PC-9 (cell line): Measurements from ENCODE around the gene DBH. TPM values are rescaled to one million over a fixed set of nuclear protein-coding genes. Genes with fewer than 3 reads are reported as not detected.

ENCODE experiments used
- BruUV-seq: library from RNA; stranded (reverse); fragments of 400-500 nt; replicated peaks from 2 replicates; lab custom pipeline; 2021; lab: Mats Ljungman, UMichigan
- CTCF ChIA-PET: fragments of 300-600 bp; sonication (Branson Sonifier 250); formaldehyde crosslinking; loops from one replicate; lab custom pipeline; 2022; ENCODE audit warnings: antibody characterized with exemption; lab: Charles Lee
- POLR2A ChIA-PET: fragments of 300-600 bp; sonication (Branson Sonifier 250); formaldehyde crosslinking; loops from one replicate; lab custom pipeline; 2022; ENCODE audit warnings: antibody characterized with exemption; ENCODE audit not compliant: unreplicated experiment; lab: Charles Lee
- DNase-seq, 2 experiments: peaks; one replicate each; pipeline versions ENCODE4 v3.0.0 to v3.0.0-alpha.2; 2015 to 2022; ENCODE audit warnings: mixed read lengths in 1 of 2
- H2AFZ ChIP-seq: fragments of 200-600 bp; sonication (generic); 2 replicates; pipeline ENCODE4 v1.8.1; 2017; ENCODE audit warnings: antibody characterized with exemption
- H3F3A ChIP-seq: fragments of 200-600 bp; sonication (generic); 2 replicates; pipeline ENCODE4 v1.8.1; 2017; ENCODE audit warnings: antibody characterized with exemption, mild to moderate bottlenecking, low read depth; ENCODE audit not compliant: insufficient read depth
- H3K27ac ChIP-seq: fragments of 200-600 bp; sonication (generic); 2 replicates; pipeline ENCODE4 v1.6.1; 2016; ENCODE audit warnings: mixed run types
- H3K27me3 ChIP-seq: fragments of 200-600 bp; sonication (generic); 2 replicates; pipeline ENCODE4 v1.6.1; 2016; ENCODE audit warnings: low read depth, mixed run types; ENCODE audit not compliant: insufficient read depth
- H3K36me3 ChIP-seq: fragments of 200-600 bp; sonication (generic); 2 replicates; pipeline ENCODE4 v1.6.1; 2016; ENCODE audit warnings: low read depth, mixed run types
- H3K4me1 ChIP-seq: fragments of 200-600 bp; sonication (generic); replicated peaks from 2 replicates; pipeline ENCODE4 v1.6.1; 2016; ENCODE audit warnings: mixed run types; ENCODE audit not compliant: insufficient read depth
- H3K4me2 ChIP-seq: fragments of 200-600 bp; sonication (generic); 2 replicates; pipeline ENCODE4 v1.6.1; 2017; ENCODE audit warnings: mixed run types
- H3K4me3 ChIP-seq: fragments of 200-600 bp; sonication (generic); 2 replicates; pipeline ENCODE4 v1.6.1; 2016; ENCODE audit warnings: mixed run types
- H3K79me2 ChIP-seq: fragments of 200-600 bp; sonication (generic); 2 replicates; pipeline ENCODE4 v1.6.1; 2017; ENCODE audit warnings: low read depth, mixed run types
- H3K9me2 ChIP-seq: fragments of 200-600 bp; sonication (generic); 2 replicates; pipeline ENCODE4 v1.8.1; 2017; ENCODE audit warnings: mild to moderate bottlenecking; ENCODE audit not compliant: insufficient read depth
- H3K9me3 ChIP-seq: fragments of 200-600 bp; sonication (generic); 2 replicates; pipeline ENCODE4 v1.8.1; 2016; ENCODE audit warnings: low read depth; ENCODE audit not compliant: insufficient read depth
- H4K20me1 ChIP-seq: fragments of 200-600 bp; sonication (generic); 2 replicates; pipeline ENCODE4 v1.8.1; 2017; ENCODE audit not compliant: insufficient read depth
- EZH2 ChIP-seq: fragments of 200-600 bp; sonication (generic); IDR thresholded peaks from 2 replicates; pipeline ENCODE4 v1.8.0; 2017; ENCODE audit warnings: antibody characterized with exemption, low read depth
- intact Hi-C: fragments of 100-400 bp; cut with micrococcal nuclease; formaldehyde crosslinking; loops from one replicate; pipeline ENCODE4 v1.10.0; 2022; ENCODE audit not compliant: unreplicated experiment
- total RNA-seq: library from RNA; stranded (reverse); gene quantifications from 2 replicates; pipeline ENCODE4 v1.2.3, GENCODE V29; 2021
- TF ChIP-seq, protein P1 (sequence below): fragments of 200-600 bp; sonication (generic); conservative IDR thresholded peaks from 2 replicates; pipeline ENCODE4 v1.6.1; 2017; ENCODE audit warnings: mixed run types, antibody characterized with exemption, mild to moderate bottlenecking, moderate library complexity

DBH gene
- total RNA-seq, 1 experiment from 2014 or later: not detected

DNA sequence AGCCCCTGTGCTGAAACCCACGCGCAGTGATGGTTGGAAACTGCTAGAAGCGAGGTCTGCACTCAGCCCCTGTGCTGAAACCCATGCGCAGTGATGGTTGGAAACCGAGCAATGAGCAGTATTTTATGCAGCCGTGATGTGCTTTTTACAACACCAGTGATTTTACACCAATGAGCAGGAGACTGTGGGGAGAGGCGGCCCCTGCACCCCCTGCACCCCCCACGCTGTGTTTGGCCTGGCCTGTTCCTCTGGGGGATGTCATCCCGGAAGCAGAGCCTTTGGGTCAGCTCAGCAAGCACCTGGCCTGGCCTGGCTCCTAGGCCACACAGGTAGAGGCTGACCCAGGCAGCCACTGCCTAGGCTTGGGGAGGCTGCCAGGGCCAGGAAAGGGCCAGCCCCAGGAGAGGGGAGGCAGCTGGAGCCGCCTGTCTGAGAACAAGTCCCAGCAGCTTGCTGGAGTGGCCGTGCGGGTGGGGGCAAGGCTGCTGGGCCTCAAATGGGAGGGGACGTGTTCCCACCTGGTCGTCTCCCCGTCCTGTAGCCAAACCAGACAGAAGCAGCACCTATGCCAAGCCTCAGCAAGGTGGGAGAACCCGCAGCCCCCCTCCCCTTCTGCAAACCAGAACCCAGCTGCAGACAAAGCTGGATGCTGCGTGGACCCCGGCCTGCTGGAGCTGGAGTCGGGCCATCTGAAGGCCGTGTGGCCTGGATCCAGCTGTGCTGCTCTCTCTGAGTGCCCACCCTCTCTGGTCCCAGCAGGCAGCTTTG lies 46.8 kb downstream of the DBH start:
- Histone ChIP-seq H4K20me1 (no peaks in the 10 kb centered on the region), H3F3A (no peaks in the 10 kb centered on the region), H3K27ac (no peak overlapping the region), H3K36me3 (no peaks in the 10 kb centered on the region), H3K9me3 (no peaks in the 10 kb centered on the region), H3K4me3 (no peak overlapping the region), H3K4me1 (no peaks in the 10 kb centered on the region), H3K9me2 (no peaks in the 10 kb centered on the region), H2AFZ (no peak overlapping the region), H3K79me2 (no peaks in the 10 kb centered on the region), H3K4me2 (no peak overlapping the region), H3K27me3 (peaks cover 93% of the 10 kb centered on the region)
- TF ChIP-seq, protein P1, sequence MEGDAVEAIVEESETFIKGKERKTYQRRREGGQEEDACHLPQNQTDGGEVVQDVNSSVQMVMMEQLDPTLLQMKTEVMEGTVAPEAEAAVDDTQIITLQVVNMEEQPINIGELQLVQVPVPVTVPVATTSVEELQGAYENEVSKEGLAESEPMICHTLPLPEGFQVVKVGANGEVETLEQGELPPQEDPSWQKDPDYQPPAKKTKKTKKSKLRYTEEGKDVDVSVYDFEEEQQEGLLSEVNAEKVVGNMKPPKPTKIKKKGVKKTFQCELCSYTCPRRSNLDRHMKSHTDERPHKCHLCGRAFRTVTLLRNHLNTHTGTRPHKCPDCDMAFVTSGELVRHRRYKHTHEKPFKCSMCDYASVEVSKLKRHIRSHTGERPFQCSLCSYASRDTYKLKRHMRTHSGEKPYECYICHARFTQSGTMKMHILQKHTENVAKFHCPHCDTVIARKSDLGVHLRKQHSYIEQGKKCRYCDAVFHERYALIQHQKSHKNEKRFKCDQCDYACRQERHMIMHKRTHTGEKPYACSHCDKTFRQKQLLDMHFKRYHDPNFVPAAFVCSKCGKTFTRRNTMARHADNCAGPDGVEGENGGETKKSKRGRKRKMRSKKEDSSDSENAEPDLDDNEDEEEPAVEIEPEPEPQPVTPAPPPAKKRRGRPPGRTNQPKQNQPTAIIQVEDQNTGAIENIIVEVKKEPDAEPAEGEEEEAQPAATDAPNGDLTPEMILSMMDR: no peak
- TF ChIP-seq EZH2: no peak
- intact Hi-C loops: no loop called here
- ChIA-PET POLR2A (no interaction called here), CTCF (interaction anchor here (0.7 kb wide), 1 partner anchor 249 kb away, joined by 5 read pairs; no protein-coding TSS in a partner anchor)
- BruUV-seq: no TSS peak
- DNase-seq: no peak

- H3K9me2 ChIP-seq: no peaks in the 10 kb centered on the region
- no peaks in the 10 kb centered on the region for H3K79me2 ChIP-seq
- no peak for DNase-seq
- no peak overlapping the region for H3K4me3 ChIP-seq
- H4K20me1 ChIP-seq: no peaks in the 10 kb centered on the region
- no peak overlapping the region for H3K4me2 ChIP-seq
- no peak overlapping the region for H2AFZ ChIP-seq
- intact Hi-C loops: no loop called here
- POLR2A ChIA-PET: no interaction called here
- no peaks in the 10 kb centered on the region for H3F3A ChIP-seq
- no peak overlapping the region for H3K27ac ChIP-seq
- no TSS peak for BruUV-seq
- no peaks in the 10 kb centered on the region for H3K9me3 ChIP-seq
- CTCF ChIA-PET: interaction anchor here (0.7 kb wide), 1 partner anchor 250 kb away, joined by 5 read pairs; no protein-coding TSS in a partner anchor
- peaks cover 92% of the 10 kb centered on the region for H3K27me3 ChIP-seq
- no peaks in the 10 kb centered on the region for H3K36me3 ChIP-seq
- H3K4me1 ChIP-seq: no peaks in the 10 kb centered on the region
- no peak for TF ChIP-seq EZH2
- TF ChIP-seq, protein P1: no peak
Observed at GRCh38 chr9:133683586-133684120, 47.5 kb downstream of the DBH start.

GRCh38 chr9:133684121-133684935 lies 48.2 kb downstream of the DBH start:
- no peaks in the 10 kb centered on the region for H3K36me3 ChIP-seq
- H3K27me3 ChIP-seq: peaks cover 85% of the 10 kb centered on the region
- no peaks in the 10 kb centered on the region for H3K4me1 ChIP-seq
- intact Hi-C loops: no loop called here
- POLR2A ChIA-PET: no interaction called here
- H3F3A ChIP-seq: no peaks in the 10 kb centered on the region
- no peaks in the 10 kb centered on the region for H4K20me1 ChIP-seq
- no peak for DNase-seq
- CTCF ChIA-PET: interaction anchor here (0.6 kb wide), 1 partner anchor 8 kb away, joined by 5 read pairs; no protein-coding TSS in a partner anchor
- H3K9me3 ChIP-seq: no peaks in the 10 kb centered on the region
- no peak overlapping the region for H3K27ac ChIP-seq
- no peak overlapping the region for H3K4me3 ChIP-seq
- no peaks in the 10 kb centered on the region for H3K9me2 ChIP-seq
- TF ChIP-seq EZH2: no peak
- TF ChIP-seq, protein P1: no peak
- no peaks in the 10 kb centered on the region for H3K79me2 ChIP-seq
- BruUV-seq: no TSS peak
- H2AFZ ChIP-seq: no peak overlapping the region
- no peak overlapping the region for H3K4me2 ChIP-seq
